CD14-positive monocyte (primary cell): Measurements from ENCODE around the gene GLB1L2. TPM values are rescaled to one million over a fixed set of nuclear protein-coding genes. Genes with fewer than 3 reads are reported as not detected.

Experiments used
- DNase-seq, 3 donors: peaks; one replicate each; pipeline ENCODE4 v3.0.0-alpha.2; 2011 to 2022
- H2AFZ ChIP-seq: 2 replicates; pipeline ENCODE4 v1.6.0; 2012; ENCODE audit warnings: mild to moderate bottlenecking, low read depth, low read length, inconsistent platforms; ENCODE audit not compliant: insufficient read depth, poor library complexity, severe bottlenecking
- H3K27ac ChIP-seq, 2 donors: 1 replicate in 1 of 2; 2 replicates in 1 of 2; pipeline ENCODE4 v1.5.1; 2012 to 2013; ENCODE audit warnings: low read length in 2 of 2, control low read depth in 1 of 2, inconsistent platforms in 1 of 2, low read depth in 1 of 2, mild to moderate bottlenecking in 1 of 2
- H3K27me3 ChIP-seq, 2 donors: one replicate each; pipeline versions ENCODE4 v1.6.0 to v1.6.1; 2011 to 2013; ENCODE audit warnings: low read length in 2 of 2; ENCODE audit not compliant: control insufficient read depth in 2 of 2, insufficient read depth in 2 of 2
- H3K36me3 ChIP-seq, 2 donors: replicated peaks in 1 of 2; 1 replicate in 1 of 2; 2 replicates in 1 of 2; pipeline versions ENCODE4 v1.5.1 to v1.6.1; 2012 to 2013; ENCODE audit warnings: low read length in 2 of 2, control low read depth in 1 of 2, inconsistent platforms in 1 of 2, mild to moderate bottlenecking in 1 of 2; ENCODE audit not compliant: insufficient read depth in 2 of 2, control insufficient read depth in 1 of 2
- H3K4me1 ChIP-seq, 2 donors: 1 replicate in 1 of 2; 2 replicates in 1 of 2; pipeline versions ENCODE4 v1.5.1 to v1.6.1; 2012 to 2013; ENCODE audit warnings: low read length in 2 of 2, control low read depth in 1 of 2, inconsistent platforms in 1 of 2, mild to moderate bottlenecking in 1 of 2, moderate library complexity in 1 of 2; ENCODE audit not compliant: insufficient read depth in 2 of 2, control insufficient read depth in 1 of 2
- H3K4me2 ChIP-seq: replicated peaks from 2 replicates; pipeline ENCODE3; 2012; ENCODE audit warnings: low read length, moderate library complexity, mild to moderate bottlenecking; ENCODE audit not compliant: poor library complexity, severe bottlenecking; ENCODE audit errors: extremely low read depth
- H3K4me3 ChIP-seq, 3 experiments: fragments of 200-600 bp in 1 of 3; sonication (generic) in 1 of 3; replicated peaks in 1 of 3; 1 replicate in 2 of 3; 2 replicates in 1 of 3; pipeline ENCODE4 v1.5.1; 2011 to 2013; ENCODE audit warnings: low read length in 3 of 3, mild to moderate bottlenecking in 3 of 3, control low read depth in 2 of 3, low read depth in 2 of 3, inconsistent platforms in 1 of 3, moderate library complexity in 1 of 3
- H3K79me2 ChIP-seq: 2 replicates; pipeline ENCODE4 v1.6.0; 2012; ENCODE audit warnings: mild to moderate bottlenecking, control low read depth, inconsistent platforms, low read length, moderate library complexity; ENCODE audit not compliant: insufficient read depth
- H3K9ac ChIP-seq: 2 replicates; pipeline ENCODE4 v1.6.0; 2017; ENCODE audit warnings: low read length, mild to moderate bottlenecking; ENCODE audit not compliant: insufficient read depth, poor library complexity, severe bottlenecking
- H3K9me3 ChIP-seq, 2 donors: replicated peaks in 1 of 2; 1 replicate in 1 of 2; 2 replicates in 1 of 2; pipeline versions ENCODE4 v1.5.1 to v1.6.1; 2012 to 2013; ENCODE audit warnings: low read length in 2 of 2, control low read depth in 1 of 2; ENCODE audit not compliant: control insufficient read depth in 1 of 2, insufficient read depth in 1 of 2
- H4K20me1 ChIP-seq: 2 replicates; pipeline ENCODE4 v1.6.0; 2012; ENCODE audit warnings: mild to moderate bottlenecking, low read length, control low read depth, moderate library complexity; ENCODE audit not compliant: insufficient read depth
- H3K27ac Mint-ChIP-seq, 7 donors: one replicate each; pipeline ENCODE4 v1.8.0; 2020; ENCODE audit warnings: mild to moderate bottlenecking in 7 of 7, mixed read lengths in 7 of 7, moderate library complexity in 6 of 7, inconsistent platforms in 2 of 7
- H3K27me3 Mint-ChIP-seq, 3 donors: one replicate each; pipeline ENCODE4 v1.8.0; 2021 to 2022; ENCODE audit warnings: low read depth in 3 of 3, mild to moderate bottlenecking in 3 of 3, mixed read lengths in 3 of 3, moderate library complexity in 3 of 3, inconsistent platforms in 1 of 3
- H3K36me3 Mint-ChIP-seq, 2 donors: one replicate each; pipeline ENCODE4 v1.8.0; 2020; ENCODE audit warnings: mixed read lengths in 2 of 2, inconsistent platforms in 1 of 2, mild to moderate bottlenecking in 1 of 2
- H3K4me1 Mint-ChIP-seq: one replicate; pipeline ENCODE4 v1.8.0; 2020; ENCODE audit warnings: mild to moderate bottlenecking, mixed read lengths
- H3K4me3 Mint-ChIP-seq, 2 donors: one replicate each; pipeline ENCODE4 v1.8.0; 2020; ENCODE audit warnings: mild to moderate bottlenecking in 2 of 2, mixed read lengths in 2 of 2, moderate library complexity in 1 of 2
- H3K9me3 Mint-ChIP-seq, 7 donors: one replicate each; pipeline ENCODE4 v1.8.0; 2020 to 2022; ENCODE audit warnings: mixed read lengths in 7 of 7, mild to moderate bottlenecking in 6 of 7, moderate library complexity in 6 of 7, inconsistent platforms in 2 of 7
- CTCF ChIP-seq: fragments of 200-600 bp; IDR thresholded peaks from one replicate; pipeline ENCODE4 v1.8.0; 2022; ENCODE audit warnings: antibody characterized with exemption, mild to moderate bottlenecking
- WGBS: methylation state at CpG from one replicate; pipeline ENCODE4 v1.1.5; 2013; ENCODE audit warnings: missing lambda C conversion rate; ENCODE audit not compliant: insufficient coverage; 5-methylcytosine and 5-hydroxymethylcytosine counted together
- intact Hi-C, 2 donors: fragments of 100-400 bp; cut with micrococcal nuclease; formaldehyde crosslinking; loops; one replicate each; pipeline versions ENCODE4 v1.15.0 to v1.15.1; 2023
- polyA plus RNA-seq, 3 donors: library from polyadenylated mRNA; depleted of rRNA in 1 of 3; unstranded in 2 of 3; stranded (reverse) in 1 of 3; fragments of 300-500 nt in 2 of 3; fragments of >200 nt in 1 of 3; fragmentation: Illumina TruSeq in 2 of 3; gene quantifications; 1 replicate in 2 of 3; 2 replicates in 1 of 3; pipeline ENCODE4 v1.2.3, GENCODE V29; 2012 to 2021

GLB1L2 gene
- polyA plus RNA-seq, 3 donors: not detected

- DNase-seq: no peak
- no peaks in the 10 kb centered on the region for H3K36me3 Mint-ChIP-seq
Observed at GRCh38 chr11:134364261-134364660, 32.5 kb downstream of the GLB1L2 start.

GRCh38 chr11:134365011-134365925 is 33.5 kb downstream of the GLB1L2 start:
- peaks cover 9 to 10% (median 10%) of the 10 kb centered on the region in 3 donors for H3K27me3 Mint-ChIP-seq
- WGBS: 88% methylated on average over 15 of the region's 22 CpGs
- no peak overlapping the region for H3K4me3 Mint-ChIP-seq
- H3K9ac ChIP-seq: no peak overlapping the region
- H4K20me1 ChIP-seq: no peaks in the 10 kb centered on the region
- no peak for TF ChIP-seq CTCF
- H3K4me1 ChIP-seq: no peaks in the 10 kb centered on the region
- no peaks in the 10 kb centered on the region for H3K79me2 ChIP-seq
- H3K27ac ChIP-seq: no peak overlapping the region
- H3K9me3 ChIP-seq: no peaks in the 10 kb centered on the region
- intact Hi-C loops: no loop called here
- H2AFZ ChIP-seq: no peak overlapping the region
- DNase-seq: no peak
- H3K27me3 ChIP-seq: no peaks in the 10 kb centered on the region
- H3K9me3 Mint-ChIP-seq: peaks cover 0 to 2% (median 0%) of the 10 kb centered on the region in 7 donors
- no peaks in the 10 kb centered on the region for H3K4me1 Mint-ChIP-seq
- no peak overlapping the region for H3K4me2 ChIP-seq
- no peaks in the 10 kb centered on the region for H3K36me3 ChIP-seq
- no peaks in the 10 kb centered on the region for H3K36me3 Mint-ChIP-seq
- H3K27ac Mint-ChIP-seq: no peak overlapping the region
- no peak overlapping the region for H3K4me3 ChIP-seq

More at GRCh38 chr11:134364261-134364660, 32.5 kb downstream of the GLB1L2 start:
- Histone ChIP-seq H3K9me3 (no peaks in the 10 kb centered on the region), H4K20me1 (no peaks in the 10 kb centered on the region), H3K27me3 (no peaks in the 10 kb centered on the region), H3K9ac (no peak overlapping the region), H3K4me1 (no peaks in the 10 kb centered on the region), H3K36me3 (no peaks in the 10 kb centered on the region), H3K79me2 (no peaks in the 10 kb centered on the region), H3K4me3 (no peak overlapping the region), H3K4me2 (no peak overlapping the region), H3K27ac (no peak overlapping the region), H2AFZ (no peak overlapping the region)
- Mint-ChIP-seq H3K9me3 (peaks cover 0 to 2% (median 0%) of the 10 kb centered on the region in 7 donors), H3K4me3 (no peak overlapping the region), H3K4me1 (no peaks in the 10 kb centered on the region), H3K27ac (no peak overlapping the region), H3K27me3 (peaks cover 12 to 14% (median 12%) of the 10 kb centered on the region in 3 donors)
- intact Hi-C loops: no loop called here
- 92% methylated on average over 9 of the region's 9 CpGs for WGBS
- TF ChIP-seq CTCF: no peak
